Peyer's patch (tissue), 4 donors: ENCODE measurements around the gene MACROD2.

ENCODE experiments used
- CTCF ChIP-seq, 6 experiments: fragments of 450-650 bp in 4 of 6; fragments of 200-600 bp in 2 of 6; sonication (generic) in 1 of 6; IDR thresholded peaks; one replicate each; pipeline ENCODE4 v1.5.1; 2017 to 2019; ENCODE audit warnings: antibody characterized with exemption in 6 of 6, mild to moderate bottlenecking in 3 of 6, moderate library complexity in 1 of 6
- POLR2A ChIP-seq, 2 donors: fragments of 450-650 bp; IDR thresholded peaks; one replicate each; pipeline ENCODE4 v1.5.1; 2017; ENCODE audit warnings: antibody characterized with exemption in 2 of 2, mild to moderate bottlenecking in 2 of 2, moderate library complexity in 2 of 2

- TF ChIP-seq CTCF (IDR thresholded peaks at IDR 0.05) (no peak), POLR2A (IDR thresholded peaks at IDR 0.05) (no peak)
Measured at GRCh38 chr20:15333170-15333569, 1337.9 kb downstream of the MACROD2 start.
